Activated CD4-positive, alpha-beta T cell treated with anti-CD3 and anti-CD28 coated beads for 1 hour (primary cell): ENCODE measurements around the gene CXADR.
"Not testable (repeated sequence)": the region's sequence is repeated elsewhere in the genome, so short reads cannot be mapped to it uniquely, and the experiment has no call there.

ENCODE experiments used
- DNase-seq: peaks from one replicate; pipeline ENCODE4 v3.0.0-alpha.2; 2020

CXADR gene

GRCh38 chr21:17512253-17513213, at the start of gene CXADR:
Gene CXADR, plus strand, starts transcription at chr21:17513043. Its CDS starts 87 bp downstream, at chr21:17513130.
- DNase-seq, result peak; percentile 74

- DNase-seq, result no peak
These were observed 46.7 kb upstream of the CXADR start for GRCh38 chr21:17466166-17466565.

GRCh38 chr21:17467392-17467791, 45.5 kb upstream of the CXADR start:
- no peak for DNase-seq

- no peak for DNase-seq
These were observed 45.0 kb upstream of the CXADR start for GRCh38 chr21:17467829-17468228.

- no peak for DNase-seq
These were observed 44.1 kb upstream of the CXADR start for GRCh38 chr21:17468698-17469097.

- no peak for DNase-seq
These were observed 43.1 kb upstream of the CXADR start for GRCh38 chr21:17469727-17470126.

- no peak for DNase-seq
These were observed 40.7 kb upstream of the CXADR start for GRCh38 chr21:17472182-17472581.

- no peak for DNase-seq
These were observed 40.1 kb upstream of the CXADR start for GRCh38 chr21:17472592-17473271.

GRCh38 chr21:17476006-17476405, 36.8 kb upstream of the CXADR start:
- DNase-seq, result no peak

- DNase-seq, result not testable (repeated sequence)
These were observed 34.7 kb upstream of the CXADR start for GRCh38 chr21:17478156-17478555.

GRCh38 chr21:17479606-17480005, 33.2 kb upstream of the CXADR start:
- no peak for DNase-seq

GRCh38 chr21:17482928-17483327, 29.9 kb upstream of the CXADR start:
- no peak for DNase-seq

- no peak for DNase-seq
These were observed 24.2 kb upstream of the CXADR start for GRCh38 chr21:17488620-17489019.

GRCh38 chr21:17489565-17489964, 23.3 kb upstream of the CXADR start:
- not testable (repeated sequence) for DNase-seq

- DNase-seq, result no peak
These were observed 21.0 kb upstream of the CXADR start for GRCh38 chr21:17491716-17492414.

- DNase-seq, result no peak
These were observed 20.3 kb upstream of the CXADR start for GRCh38 chr21:17492415-17493168.

GRCh38 chr21:17494051-17494450, 18.8 kb upstream of the CXADR start:
- no peak for DNase-seq

- DNase-seq, result no peak
These were observed 17.2 kb upstream of the CXADR start for GRCh38 chr21:17495680-17496079.

GRCh38 chr21:17497316-17497715, 15.5 kb upstream of the CXADR start:
- no peak for DNase-seq

GRCh38 chr21:17498586-17498985, 14.3 kb upstream of the CXADR start:
- DNase-seq, result no peak

- no peak for DNase-seq
These were observed 11.5 kb upstream of the CXADR start for GRCh38 chr21:17501107-17502006.

GRCh38 chr21:17502985-17503384, 9.9 kb upstream of the CXADR start:
- not testable (repeated sequence) for DNase-seq
